CD1c-positive myeloid dendritic cell (primary cell): ENCODE measurements around the gene OLA1.

Experiments used
- DNase-seq: peaks from one replicate; pipeline ENCODE4 v3.0.0-alpha.2; 2016; ENCODE audit errors: extremely low spot score

OLA1 gene

DNA sequence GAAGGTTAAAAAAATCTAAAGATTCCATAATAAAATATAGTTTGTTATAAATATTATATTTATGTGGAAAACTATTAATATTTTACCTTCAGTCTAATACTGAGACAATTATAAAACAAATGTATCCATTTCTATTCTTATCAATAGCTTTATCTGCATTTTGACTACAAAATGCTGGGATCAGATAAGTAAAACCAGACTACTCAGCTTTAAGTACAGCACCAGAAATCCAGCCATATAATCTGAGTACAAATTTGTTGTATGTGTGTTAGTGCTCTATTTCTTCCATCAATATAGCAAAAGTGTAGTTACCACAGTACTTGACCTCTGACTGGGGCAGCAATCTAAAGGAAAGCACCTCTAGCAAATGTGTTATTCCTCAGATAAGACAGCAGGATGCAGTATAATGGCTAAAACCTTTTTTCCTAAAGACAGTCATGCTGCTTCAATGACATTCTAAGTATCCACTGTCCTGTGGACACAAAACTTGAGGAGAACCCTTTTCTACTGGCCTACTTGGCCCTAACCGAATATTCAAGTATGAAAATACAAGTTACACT is 68.1 kb downstream of the OLA1 start:
- no peak for DNase-seq

DNA sequence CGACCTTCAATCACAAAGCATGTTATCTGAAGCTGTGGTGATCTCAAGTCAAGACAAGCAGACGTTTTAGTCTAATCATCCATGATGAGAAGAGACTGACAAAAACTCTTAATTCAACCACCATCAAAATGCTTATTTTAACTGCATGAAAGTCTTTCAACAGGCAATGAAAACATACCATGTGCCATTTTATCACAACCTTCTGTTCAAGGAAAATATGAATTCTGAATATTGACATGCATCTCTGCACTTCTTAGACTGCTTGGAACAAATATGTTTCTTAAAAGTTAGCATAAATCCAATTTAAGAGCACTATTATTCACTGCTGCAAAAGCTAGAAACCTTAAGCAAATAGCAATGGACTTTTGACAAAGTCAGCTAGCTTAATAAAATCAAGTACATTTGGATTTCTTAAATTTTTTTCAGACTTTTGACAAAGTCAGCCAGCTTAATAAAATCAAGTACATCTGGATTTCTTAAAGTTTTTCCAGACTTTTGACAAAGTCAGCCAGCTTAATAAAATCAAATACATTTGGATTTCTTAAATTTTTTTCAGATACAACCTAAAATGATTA is 70.9 kb downstream of the OLA1 start:
- no peak for DNase-seq

DNA sequence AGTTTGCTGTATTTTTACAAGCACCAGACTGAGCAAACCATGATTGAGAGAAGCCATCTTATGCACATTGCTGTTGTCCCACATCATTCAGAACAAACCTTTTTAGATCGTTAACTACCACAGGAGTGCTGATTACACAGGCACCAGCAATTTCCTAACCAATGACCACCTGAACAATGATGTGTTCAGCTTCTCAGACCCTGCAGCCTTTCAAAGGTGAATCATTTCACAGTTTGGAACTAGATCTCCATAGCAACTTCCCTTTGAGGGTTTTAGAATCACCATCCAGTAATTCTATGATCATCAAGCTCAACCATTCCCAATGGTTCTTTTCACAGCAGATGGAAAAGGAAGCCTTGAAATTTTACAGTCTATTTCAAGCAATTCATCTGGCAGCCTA is 71.4 kb downstream of the OLA1 start:
- no peak for DNase-seq

DNA sequence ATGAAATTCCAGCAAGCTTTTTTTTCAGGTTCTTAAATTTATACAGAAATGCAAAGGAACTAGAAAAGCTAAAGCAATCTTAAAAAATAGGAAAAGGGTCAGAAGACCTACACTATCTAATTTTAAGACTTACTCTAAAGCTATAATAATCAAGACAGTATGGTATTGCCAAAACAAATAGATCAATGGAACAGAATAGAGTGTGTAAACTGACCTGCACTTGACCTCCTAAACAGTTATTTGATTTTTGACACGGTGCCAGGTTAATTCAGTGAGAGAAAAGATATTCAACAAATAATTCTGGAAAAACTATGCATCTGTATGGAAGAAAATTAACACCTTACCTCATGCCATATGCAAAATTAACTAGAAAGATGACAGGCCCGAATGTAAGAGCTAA is 73.6 kb downstream of the OLA1 start:
- no peak for DNase-seq

DNA sequence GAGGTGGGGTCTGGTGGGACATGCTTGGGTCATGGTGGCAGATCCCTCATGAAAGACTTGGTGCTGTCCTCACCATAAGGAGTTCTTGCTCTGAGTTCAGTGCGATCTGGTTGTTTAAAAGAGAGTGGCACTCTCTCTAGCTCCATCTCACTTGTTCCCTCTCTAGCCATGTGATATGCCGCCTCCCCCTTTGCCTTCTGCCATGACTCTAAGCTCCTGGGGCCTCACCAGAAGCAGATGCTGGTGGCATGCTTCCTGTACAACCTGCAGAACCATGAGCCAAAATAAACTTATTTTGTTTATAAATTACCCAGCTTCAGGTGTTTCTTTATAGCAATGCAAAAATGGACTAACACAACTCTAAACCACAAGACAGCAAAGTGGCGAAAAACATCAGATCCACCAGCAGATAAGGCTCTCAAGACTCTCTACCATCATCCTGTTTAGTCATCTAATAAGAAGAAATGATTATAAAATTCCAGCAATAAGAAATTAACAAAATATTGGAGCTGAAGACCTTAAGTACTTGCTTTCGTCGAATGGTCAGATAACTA is 75.5 kb downstream of the OLA1 start:
- DNase-seq, result no peak

DNA sequence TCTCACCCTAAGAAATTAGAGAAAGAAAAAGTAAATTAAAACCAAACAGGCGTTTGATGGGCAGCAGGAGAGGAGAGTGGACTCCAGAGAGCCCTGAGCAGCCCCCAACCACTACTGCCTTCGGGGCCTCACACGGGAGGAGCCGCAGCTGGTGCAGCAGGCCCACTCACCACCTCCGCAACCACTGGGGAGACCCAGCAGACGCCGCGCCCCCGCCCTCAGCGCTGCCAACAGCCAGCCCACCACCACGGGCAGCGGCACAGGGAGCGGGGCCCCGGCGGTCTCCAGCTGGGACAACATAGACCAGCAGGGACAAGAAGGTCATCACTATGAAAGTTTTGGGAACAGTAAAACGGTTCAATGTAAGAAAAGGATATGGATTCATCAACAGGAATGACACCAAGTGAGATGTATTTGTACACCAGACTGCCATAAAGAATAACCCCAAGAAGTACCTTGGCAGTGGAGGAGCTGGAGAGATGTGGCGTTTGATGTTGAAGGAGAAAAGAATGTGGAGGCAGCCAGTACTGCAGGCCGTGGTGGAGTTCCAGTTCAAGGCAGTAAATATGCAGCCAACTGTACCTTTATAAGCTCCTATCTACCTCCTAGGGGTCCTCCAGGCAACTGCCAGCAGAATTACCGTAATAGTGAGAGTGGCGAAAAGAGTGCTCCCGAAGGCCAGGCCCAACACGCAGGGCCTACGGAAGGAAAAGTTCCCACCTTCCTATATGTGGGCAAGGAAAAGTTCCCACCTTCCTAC is 76.5 kb downstream of the OLA1 start:
- DNase-seq, result no peak

DNA sequence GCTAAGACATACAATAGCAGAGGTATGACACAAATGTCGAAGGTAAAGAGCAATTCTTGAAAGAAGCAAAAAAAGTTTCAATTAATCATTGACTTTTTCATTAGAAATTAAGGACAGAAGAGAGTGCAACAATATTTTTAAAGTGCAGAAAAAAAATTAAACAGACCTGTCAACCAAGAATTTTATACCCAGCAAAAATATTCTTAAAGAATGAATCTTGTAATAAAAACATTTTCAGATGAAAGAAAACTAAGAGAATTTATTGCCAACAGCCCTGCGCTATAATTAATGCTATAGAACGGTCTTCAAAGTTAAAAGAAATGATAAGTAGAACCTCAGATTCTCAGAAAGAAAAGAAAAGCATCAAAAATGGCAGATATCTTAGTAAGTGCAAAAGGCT is 79.0 kb downstream of the OLA1 start:
- no peak for DNase-seq

DNA sequence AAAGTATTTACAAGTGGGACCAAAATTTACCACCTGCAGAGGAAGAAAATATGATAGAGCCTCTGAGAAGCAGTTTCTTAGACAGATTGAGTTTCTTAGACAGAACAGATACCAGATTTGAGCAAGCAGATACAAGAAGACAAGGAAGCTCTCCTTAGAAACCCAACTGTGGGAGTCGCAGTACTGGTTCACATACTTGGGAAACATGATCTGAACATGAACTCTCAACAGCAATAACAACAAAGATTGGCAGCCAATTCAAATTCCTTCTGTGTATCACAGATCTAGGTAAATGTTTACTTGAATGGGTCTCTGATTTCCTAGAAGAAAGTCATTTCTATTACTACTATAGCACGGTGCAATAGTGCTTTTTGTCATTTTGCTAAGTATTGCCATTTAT is 82.1 kb downstream of the OLA1 start:
- DNase-seq, result no peak

DNA sequence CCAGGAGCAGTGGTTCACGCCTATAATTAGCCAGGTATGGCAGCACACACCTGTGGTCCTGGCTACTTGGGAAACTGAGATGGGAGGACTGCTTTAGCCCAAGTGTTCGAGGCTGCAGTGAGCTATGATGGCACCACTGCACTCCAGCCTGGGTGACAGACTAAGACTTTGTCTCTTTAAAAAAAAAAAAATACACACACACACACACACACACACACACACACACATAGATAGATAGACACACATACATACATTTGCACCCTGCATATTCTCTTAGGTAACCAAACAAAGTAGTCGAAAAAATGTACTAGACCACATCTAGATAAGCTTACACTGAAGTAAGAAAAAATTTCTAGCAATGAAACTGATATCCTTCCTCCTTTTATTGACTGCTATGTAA is 86.8 kb downstream of the OLA1 start:
- no peak for DNase-seq

DNA sequence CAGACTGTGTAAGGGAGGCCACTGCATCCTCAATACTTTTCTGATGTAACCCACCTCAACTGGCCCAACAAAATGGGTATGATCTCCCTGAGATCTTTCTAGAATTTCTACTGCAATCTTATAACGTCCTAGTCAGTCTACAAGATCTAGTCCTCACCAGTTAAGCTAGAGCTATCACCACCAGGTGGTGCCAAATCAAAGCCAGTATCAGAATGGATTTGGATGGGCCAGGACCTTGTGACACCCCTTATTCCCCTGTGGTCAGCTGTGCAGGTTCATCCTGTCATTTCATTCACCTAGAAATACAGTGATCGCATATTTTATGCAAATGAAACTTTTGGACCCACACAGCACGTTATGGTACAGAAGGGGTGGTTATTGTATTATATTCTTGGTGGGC is 90.3 kb downstream of the OLA1 start:
- peak; percentile 55 for DNase-seq

DNA sequence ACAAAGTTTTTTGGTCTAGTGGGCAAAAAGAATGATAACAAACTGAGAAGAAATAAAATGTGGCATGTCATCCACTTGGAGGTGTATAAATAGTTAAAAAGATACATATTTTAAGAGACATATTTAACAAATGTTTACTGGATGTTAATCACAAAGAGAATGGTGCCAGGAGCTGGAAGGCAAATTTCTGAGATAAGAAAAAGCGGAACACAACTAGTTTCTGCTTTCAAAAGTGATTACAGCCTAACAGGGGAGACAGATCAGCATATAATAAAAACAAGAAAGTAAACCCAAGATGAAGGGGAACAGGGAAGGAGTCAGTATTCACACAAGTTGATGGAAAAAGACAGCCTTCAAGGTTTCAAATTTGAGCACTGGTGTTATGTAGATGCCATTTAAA is 91.3 kb downstream of the OLA1 start:
- DNase-seq, result no peak

DNA sequence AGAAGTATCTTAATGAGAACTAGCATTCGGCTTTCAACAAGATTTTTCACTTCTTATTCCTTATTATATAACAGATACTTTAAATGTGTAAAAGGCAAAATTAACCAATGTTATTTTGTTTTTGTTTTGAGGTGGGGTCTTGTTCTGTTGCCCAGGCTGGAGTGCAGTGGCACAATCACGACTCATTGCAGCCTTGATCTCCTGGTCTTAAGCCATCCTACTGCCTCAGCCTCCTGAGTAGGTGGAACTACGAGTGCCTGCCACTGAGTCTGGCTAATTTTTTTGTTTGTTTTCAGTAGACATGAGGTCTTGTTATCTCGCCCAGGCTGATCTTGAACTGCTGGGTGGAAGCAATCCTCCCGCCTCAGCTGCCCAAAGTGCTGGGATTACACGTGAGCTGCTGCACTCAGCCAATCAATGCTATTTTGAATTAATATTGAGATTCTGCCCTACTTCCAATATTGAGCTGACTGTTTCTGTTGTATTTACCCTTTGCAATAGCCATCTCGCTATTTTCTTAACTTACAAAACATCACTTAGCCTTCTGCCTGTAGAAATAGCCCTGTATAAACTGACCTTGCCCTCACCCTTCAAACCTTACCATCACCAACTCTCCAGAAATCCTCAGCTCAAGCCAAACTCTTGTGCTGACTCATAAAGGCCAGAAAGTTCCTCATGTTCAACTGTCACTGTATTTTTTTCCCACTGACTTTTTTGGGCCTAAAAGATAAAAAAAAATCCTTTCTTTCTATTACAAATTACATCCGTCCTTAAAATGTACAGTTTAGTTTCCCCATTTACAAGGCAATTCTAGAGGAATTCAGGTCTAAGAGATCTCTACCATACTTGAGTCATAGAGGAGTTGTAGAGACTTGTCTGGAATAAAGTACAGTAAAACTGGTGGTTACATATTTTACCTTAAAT is 94.3 kb downstream of the OLA1 start:
- no peak for DNase-seq

DNA sequence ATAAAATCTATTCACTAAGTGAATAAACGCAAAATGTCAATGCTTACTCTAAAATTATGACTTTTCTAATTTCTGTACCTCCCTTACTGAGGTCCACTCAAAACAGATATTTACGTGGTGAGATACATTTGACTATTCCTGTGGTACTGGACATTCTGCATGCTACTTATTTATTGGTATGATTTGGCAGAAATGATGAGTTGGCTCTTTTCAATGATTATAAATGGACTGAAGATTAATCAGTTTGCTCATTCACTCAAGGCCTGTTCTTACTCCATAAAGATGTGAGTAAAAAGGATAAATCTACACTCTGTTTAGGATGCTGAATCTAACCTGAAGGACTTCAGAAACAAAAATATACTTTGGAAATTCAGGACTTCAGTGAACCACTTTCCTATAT is 98.8 kb downstream of the OLA1 start:
- no peak for DNase-seq

DNA sequence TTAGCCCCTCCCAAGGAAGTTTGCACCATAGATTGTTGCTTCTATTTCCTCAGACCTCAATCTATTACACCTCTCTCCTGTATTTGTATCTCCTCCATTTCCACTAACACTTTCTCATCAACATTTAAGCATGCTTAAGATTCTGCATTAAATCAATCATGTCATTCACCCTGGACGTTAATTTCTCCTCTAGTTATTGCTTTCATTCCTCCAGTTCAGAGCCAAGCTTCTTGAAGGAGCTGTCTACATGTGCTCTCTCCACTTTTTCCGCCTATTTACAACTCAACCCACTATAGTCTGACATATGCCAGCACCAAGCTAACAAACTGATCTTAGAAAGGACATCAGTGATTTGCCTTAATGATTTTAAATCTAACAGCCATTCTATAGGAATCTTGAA is 99.5 kb downstream of the OLA1 start:
- no peak for DNase-seq

DNA sequence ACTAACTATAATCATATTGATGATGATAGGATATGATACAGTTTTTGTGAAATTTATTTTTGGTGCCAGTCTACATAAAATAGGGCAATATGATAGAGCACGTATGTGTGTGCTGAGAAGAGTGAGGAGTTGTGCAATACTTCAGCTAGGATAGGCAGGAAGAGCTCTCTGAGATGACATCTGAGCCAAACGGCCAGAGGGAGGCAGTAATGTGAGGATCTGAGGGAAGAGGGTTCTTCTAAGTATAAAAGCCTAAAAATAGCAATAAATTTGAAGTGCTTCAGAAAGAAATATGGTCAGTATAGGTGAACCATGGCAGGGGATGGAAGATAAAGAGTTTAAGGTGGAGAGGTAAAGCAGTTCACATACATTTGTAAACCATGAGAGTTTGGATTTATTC is 102.5 kb downstream of the OLA1 start:
- peak; percentile 10 for DNase-seq

DNA sequence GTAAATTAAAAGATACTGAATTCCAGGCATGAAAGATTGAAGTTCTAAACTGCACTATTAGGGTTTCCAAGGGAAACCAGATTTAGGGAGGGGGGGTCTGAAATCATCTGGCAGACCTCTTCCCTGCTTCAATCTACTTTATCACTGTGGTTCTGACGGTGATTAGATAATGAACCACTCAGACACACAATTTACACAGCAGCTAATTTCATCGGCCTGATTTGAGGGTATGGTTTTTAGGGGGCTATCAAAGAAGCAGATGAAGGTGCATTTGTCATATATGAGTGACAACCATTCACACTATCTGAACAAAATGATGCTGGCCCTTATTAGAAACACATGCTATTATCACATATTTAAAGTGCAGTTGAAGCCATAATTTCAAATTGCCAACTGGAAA is 106.0 kb downstream of the OLA1 start:
- DNase-seq, result no peak

DNA sequence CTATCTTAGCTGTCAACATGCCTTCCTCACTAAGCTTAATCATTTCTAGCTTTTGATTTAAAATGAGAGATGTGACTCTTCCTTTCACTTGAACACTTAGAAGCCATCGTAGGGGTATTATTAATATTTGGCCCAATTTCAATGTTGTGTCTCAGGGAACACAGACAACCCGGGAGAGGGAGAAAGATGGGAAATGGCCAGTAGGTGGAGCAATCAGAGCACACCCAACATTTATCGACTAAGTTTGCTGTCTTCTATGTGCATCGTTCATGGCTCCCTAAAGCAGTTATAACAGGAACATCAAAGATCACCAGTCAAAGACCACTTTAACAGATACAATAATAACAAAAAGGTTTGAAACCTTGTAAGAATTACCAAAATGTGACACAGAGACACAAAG is 110.2 kb downstream of the OLA1 start:
- DNase-seq, result peak; percentile 11

DNA sequence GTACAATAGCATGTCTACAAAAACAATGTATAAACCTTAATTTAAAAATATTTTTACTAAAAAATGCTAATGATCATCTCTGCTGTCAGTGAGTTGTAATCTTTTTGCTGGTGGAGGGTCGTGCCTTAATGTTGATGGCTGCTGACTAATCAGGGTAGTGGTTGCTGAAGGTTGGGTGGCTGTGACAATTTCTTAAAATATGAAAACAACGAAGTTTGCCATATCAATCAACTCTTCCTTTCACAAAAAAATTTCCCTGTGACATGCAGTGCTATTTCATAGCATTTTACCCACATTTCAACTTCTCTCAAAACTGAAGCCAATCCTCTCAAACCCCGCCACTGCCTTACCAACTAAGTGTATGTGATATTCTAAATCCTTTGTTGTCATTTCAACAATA is 112.4 kb downstream of the OLA1 start:
- no peak for DNase-seq

DNA sequence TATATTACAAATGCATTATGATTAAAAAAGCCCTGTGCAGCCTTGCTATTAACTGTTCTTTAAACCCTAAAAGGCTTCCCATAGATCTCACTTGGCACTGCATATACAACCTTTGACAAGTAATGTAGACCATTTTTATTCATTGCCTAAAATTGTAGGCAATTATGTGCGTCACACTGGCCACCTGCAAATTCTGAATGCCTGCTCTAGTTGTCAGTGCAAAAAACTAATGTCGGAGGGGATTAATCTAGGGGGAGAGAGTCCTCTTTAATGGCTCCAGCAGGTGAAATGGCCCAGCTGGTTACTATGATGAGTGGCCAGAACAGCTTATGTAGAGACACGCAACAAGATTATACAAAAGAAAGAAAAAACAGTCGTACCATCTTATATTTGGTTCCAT is 123.2 kb downstream of the OLA1 start:
- DNase-seq, result no peak

DNA sequence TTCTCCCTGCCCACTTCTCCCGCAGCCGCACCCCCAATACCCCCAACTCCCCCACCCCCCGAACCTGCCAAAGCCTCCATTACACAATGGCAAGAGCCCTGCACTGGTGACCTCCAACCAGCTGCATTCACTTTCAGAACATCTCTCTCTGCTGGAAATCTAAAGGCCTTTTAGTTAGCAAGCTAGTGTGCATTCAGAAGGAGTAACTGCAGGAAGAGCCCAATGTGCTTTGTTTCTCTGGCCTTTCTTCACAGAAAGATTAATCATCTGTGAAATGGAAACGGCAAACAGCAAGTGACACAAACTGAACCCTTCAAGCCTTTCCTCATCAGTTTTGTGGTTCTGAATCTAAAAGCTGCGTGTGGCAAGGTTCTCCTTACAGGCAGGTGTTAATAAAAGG is 124.2 kb downstream of the OLA1 start:
- no peak for DNase-seq

DNA sequence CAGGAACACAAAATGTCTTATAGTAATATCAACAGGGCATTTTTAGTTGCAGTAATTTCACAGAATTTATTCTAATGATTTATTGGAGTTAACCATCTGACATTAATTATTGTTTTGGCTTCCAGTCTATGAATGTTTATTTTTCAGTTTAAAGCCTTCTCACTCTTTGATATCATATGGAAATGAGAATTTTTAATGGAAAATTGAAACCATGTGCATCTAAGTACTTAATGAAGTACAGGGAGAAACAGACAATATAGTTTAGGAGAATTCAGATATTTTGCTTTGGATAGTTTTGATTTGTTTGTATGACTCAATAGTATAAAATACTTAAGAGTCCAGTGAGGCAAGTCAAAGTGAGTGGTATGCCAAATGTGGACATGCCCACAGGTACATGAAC is 126.1 kb downstream of the OLA1 start:
- no peak for DNase-seq

DNA sequence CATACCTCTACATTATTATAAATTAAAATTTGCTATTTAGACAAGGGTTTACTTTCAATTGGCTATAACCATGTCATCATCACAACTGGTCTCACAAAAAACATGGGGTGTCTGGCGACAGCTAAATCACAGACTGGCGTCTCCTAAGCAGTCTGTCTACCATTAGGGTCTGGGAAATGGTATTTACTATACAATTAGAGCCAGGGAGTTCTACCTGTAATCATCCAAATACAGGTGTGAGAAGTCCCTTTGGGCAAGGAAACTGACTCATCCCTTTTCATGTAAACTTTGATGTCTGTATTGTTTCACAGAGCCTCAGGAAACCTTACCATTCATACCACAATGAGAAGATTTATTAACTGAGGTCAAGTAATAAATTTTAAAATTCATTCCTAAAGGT is 126.7 kb downstream of the OLA1 start:
- DNase-seq, result no peak
